ENCODE results near the gene RPS6KL1.

The RPS6KL1 gene

DNA sequence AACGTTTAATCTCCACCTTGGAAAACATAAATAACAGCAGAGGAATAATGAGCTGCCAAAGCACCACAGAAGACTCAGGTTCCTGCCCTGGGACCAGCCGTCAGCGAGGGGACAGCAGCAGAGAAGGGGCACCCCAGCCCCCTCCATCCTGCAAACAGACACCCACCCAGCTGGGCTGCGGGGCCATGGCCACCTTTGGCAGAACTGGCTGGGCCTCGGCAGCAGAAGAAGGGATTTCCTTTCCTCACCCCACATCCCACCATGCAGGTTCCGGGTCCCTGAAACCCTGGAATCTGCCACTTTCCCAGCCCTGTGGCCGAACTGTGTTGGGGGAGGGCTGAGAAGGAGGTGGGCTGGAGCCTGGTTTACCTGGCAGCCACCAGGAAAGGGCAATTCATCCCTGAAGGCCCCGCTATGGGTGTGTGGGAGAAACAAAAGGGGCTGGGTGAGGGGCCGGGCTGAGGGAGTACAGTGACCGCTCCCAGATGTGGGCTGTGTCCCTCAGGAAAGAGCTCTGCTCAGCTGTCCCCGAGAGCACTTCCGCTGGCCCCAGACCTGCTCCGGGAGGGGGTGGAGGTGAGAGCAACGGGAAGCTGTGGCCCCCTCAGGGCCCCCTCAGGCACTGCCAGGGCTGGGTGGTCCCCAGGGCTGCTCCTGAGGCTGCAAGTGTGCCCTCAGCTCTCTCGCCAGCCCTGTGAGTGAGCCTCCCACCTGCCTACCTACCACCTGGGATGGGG, 28.6 kb upstream of the RPS6KL1 start:
- TF ChIP-seq ELF4 (IDR thresholded peaks at IDR 0.05) (no peak), ZNF384 (IDR thresholded peaks at IDR 0.05) (no peak), TARDBP (IDR thresholded peaks at IDR 0.05) (no peak), BHLHE40 (IDR thresholded peaks at IDR 0.05; ENCODE audit: borderline replicate concordance) (no peak), SUZ12 (IDR thresholded peaks at IDR 0.05) (no peak), L3MBTL2 (conservative IDR thresholded peaks at IDR 0.05) (no peak), HDGF (IDR thresholded peaks at IDR 0.05; ENCODE audit: borderline replicate concordance) (no peak), FOXK2 (IDR thresholded peaks at IDR 0.05) (no peak), LEF1 (IDR thresholded peaks at IDR 0.05; ENCODE audit: borderline replicate concordance) (no peak)
- TF ChIP-seq, protein P1, sequence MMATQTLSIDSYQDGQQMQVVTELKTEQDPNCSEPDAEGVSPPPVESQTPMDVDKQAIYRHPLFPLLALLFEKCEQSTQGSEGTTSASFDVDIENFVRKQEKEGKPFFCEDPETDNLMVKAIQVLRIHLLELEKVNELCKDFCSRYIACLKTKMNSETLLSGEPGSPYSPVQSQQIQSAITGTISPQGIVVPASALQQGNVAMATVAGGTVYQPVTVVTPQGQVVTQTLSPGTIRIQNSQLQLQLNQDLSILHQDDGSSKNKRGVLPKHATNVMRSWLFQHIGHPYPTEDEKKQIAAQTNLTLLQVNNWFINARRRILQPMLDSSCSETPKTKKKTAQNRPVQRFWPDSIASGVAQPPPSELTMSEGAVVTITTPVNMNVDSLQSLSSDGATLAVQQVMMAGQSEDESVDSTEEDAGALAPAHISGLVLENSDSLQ (IDR thresholded peaks at IDR 0.05), result no peak
- POLR2A ChIA-PET, result interaction anchor here (0.6 to 1.4 kb wide), 5 partner anchors 20 to 111 kb away, joined by 3 to 4 read pairs (median 4); partner anchors contain the start of gene RPS6KL1
- CTCF ChIA-PET, result interaction anchor here (0.7 kb wide), 1 partner anchor 25 kb away, joined by 3 read pairs; no protein-coding TSS in a partner anchor
- DNase-seq (ENCODE audit: extremely low spot score), result no peak

DNA sequence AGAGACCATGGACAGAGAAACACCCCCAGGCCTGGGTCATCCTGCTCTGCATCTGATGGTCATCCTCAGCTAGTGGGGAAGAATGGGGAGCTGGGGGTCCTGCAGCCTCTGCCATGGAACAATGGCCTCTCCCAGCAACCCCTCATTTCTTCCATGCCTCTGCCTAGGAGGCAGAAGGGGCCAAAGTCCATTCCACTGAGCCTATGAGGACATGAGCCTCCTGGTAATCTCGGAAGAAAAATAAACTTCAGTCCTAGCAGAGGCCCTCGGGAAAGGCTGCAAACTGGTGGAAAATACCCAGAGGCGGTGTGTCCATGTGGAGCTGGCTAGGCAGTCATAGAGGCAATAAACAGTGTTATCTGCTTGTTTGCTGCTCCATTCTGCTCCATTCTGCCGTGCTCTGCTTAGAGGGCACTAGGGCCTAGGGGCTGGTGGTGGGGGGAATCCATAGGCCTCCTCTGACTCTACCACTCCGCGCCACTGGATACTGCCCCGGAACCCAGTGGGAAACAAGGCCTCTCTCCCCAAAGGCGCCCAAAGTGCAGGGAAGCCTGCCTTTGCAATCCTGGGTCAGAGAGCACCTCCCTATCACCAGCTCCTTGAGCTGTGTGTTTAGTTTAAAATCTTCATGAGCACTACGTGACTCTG, 27.9 kb upstream of the RPS6KL1 start:
- ChIA-PET CTCF (interaction anchor here (0.7 kb wide), 1 partner anchor 25 kb away, joined by 3 read pairs; no protein-coding TSS in a partner anchor), POLR2A (interaction anchor here (0.7 to 1.4 kb wide), 2 partner anchors 19 to 53 kb away, joined by 3 to 4 read pairs; no protein-coding TSS in a partner anchor)
- TF ChIP-seq CTBP1 (IDR thresholded peaks at IDR 0.05; ENCODE audit: borderline replicate concordance) (no peak), SUZ12 (IDR thresholded peaks at IDR 0.05) (no peak), HDGF (IDR thresholded peaks at IDR 0.05; ENCODE audit: borderline replicate concordance) (no peak), L3MBTL2 (conservative IDR thresholded peaks at IDR 0.05) (no peak), BHLHE40 (IDR thresholded peaks at IDR 0.05; ENCODE audit: borderline replicate concordance) (no peak), SP1 (IDR thresholded peaks at IDR 0.05) (no peak), LEF1 (IDR thresholded peaks at IDR 0.05; ENCODE audit: borderline replicate concordance) (no peak), FOXA1 (IDR thresholded peaks at IDR 0.05) (no peak), TARDBP (IDR thresholded peaks at IDR 0.05) (no peak), ELF4 (IDR thresholded peaks at IDR 0.05) (no peak), FOXK2 (IDR thresholded peaks at IDR 0.05) (no peak), FOXM1 (IDR thresholded peaks at IDR 0.05; ENCODE audit: borderline replicate concordance) (no peak), NFRKB (IDR thresholded peaks at IDR 0.05) (no peak), ZNF384 (IDR thresholded peaks at IDR 0.05) (no peak), ARNT (IDR thresholded peaks at IDR 0.05) (no peak)
- TF ChIP-seq, protein P1 (IDR thresholded peaks at IDR 0.05), result no peak
- DNase-seq (ENCODE audit: extremely low spot score), result peak; percentile 46

DNA sequence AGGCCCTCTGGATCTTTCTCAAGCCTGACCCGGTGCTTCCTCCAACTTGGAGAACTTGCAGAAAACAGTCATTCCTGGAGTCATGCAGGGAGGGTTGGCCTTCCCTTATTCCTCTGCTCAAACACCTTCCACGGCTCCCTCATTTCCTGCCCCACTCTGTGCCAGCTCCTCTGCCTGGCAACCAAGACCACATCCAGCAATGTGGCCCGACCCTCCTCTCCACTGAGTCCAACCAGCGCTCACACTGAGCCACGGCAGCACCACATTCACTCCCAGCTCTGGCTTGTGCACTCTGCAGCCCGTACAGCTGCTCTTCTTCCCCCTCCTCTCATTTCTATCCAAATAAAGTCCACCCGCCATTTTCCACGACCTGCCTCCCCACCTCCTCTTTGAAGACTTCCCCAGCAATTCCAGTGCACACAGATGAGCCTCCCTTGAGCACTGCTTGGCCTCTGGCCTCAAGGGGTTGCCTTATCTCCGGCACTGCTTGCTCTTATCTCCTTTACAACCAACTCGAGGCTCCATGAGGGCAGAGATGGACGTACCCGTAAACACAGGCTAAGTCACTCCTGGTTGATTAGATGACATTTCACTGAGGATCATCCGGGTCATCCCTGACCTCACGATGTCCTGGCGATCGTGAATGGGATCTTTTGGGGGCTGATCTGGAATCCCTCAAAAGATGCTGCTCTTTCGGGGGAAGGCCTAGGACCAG, 27.0 kb upstream of the RPS6KL1 start:
- ChIA-PET CTCF (interaction anchor here (0.9 kb wide), 1 partner anchor 138 kb away, joined by 3 read pairs; no protein-coding TSS in a partner anchor), POLR2A (no interaction called here)
- TF ChIP-seq FOXA1 (IDR thresholded peaks at IDR 0.05), result no peak
- no peak for TF ChIP-seq FOXM1 (IDR thresholded peaks at IDR 0.05; ENCODE audit: borderline replicate concordance)
- no peak for TF ChIP-seq ZNF384 (IDR thresholded peaks at IDR 0.05)
- TF ChIP-seq SP1 (IDR thresholded peaks at IDR 0.05), result no peak
- no peak for TF ChIP-seq SUZ12 (IDR thresholded peaks at IDR 0.05)
- no peak for DNase-seq (ENCODE audit: extremely low spot score)

DNA sequence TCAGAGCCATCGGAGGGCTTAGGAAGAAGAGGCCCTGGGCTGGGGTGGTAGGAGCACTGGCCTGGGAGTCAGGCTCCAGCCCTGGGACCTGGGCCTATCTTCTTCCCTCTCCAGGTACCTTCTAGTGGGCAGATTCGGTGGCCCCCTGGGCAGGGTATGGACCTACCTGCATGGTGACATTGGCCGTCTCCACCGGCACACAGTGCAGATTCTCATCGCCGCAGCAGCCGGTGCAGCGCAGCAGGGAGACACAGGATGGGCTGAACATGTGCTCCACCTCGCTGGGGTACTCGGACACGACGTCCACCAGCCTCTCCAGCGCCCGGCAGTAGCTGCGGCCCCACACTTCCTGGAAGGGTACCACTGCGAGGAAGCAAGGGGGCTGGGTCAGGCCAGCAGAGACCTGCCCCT, 26.1 kb upstream of the RPS6KL1 start:
- no peak for DNase-seq (ENCODE audit: extremely low spot score)
- ChIA-PET CTCF (interaction anchor here (0.6 to 0.9 kb wide), 2 partner anchors 139 to 175 kb away, joined by 3 to 4 read pairs; no protein-coding TSS in a partner anchor), POLR2A (no interaction called here)
- TF ChIP-seq SP1 (IDR thresholded peaks at IDR 0.05), result no peak
- TF ChIP-seq L3MBTL2 (conservative IDR thresholded peaks at IDR 0.05), result no peak
- TF ChIP-seq HDGF (IDR thresholded peaks at IDR 0.05; ENCODE audit: borderline replicate concordance), result no peak
- no peak for TF ChIP-seq ELF4 (IDR thresholded peaks at IDR 0.05)
- no peak for TF ChIP-seq LEF1 (IDR thresholded peaks at IDR 0.05; ENCODE audit: borderline replicate concordance)

DNA sequence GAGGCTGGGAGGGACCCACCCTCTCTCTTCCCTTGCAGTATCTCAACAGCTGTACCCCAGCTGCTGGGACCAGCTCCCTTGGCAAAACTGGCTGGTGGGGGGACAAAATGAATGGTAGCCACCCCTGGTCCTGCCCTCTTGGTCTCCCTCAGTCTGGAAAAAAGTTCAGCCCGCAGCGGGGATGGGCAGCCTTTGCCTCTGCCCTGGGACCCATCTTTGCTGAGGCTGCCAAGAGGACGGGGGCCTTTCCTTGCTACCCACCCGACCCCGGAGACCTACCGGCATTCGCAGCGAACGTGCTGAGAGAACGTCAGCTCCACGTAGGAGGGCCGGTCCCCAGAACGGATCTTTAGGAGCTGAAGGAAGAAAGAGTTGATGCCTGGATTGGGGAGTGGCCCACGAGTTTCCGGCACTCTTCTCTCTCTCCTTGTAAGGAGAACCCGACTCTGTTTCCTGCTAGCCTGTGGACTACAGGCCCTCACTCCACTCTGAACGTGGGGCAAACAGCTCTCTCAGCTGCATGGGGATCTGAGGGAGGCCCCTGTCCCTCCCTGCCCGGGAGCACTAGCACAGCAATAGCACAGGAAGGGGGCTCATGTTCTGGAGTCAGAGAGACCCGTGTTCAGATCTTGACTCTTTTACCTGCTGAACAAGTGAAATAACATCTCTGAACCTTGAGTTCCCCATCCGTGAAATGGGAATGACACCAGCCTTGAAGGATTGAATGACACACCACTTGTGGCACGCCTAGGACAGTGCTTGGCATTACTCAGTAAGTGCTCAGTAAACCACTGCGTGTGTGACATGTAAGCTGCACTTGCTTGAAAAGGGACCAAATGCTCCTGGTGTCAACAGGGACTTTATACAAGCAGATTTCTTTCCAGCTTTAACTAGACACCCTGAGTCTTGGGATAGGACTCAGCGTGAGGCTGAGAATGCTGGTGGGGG, 25.4 kb upstream of the RPS6KL1 start:
- no peak for DNase-seq (ENCODE audit: extremely low spot score)
- ChIA-PET CTCF (interaction anchor here (0.9 to 1.6 kb wide), 2 partner anchors 26 to 121 kb away, joined by 3 to 4 read pairs; partner anchors contain the start of genes RPS6KL1 and ZC2HC1C), POLR2A (interaction anchor here (0.7 kb wide), 1 partner anchor 17 kb away, joined by 3 read pairs; no protein-coding TSS in a partner anchor)
- TF ChIP-seq ZNF384 (IDR thresholded peaks at IDR 0.05) (no peak), CTBP1 (IDR thresholded peaks at IDR 0.05; ENCODE audit: borderline replicate concordance) (no peak), LEF1 (IDR thresholded peaks at IDR 0.05; ENCODE audit: borderline replicate concordance) (no peak), TARDBP (IDR thresholded peaks at IDR 0.05) (no peak), ARNT (IDR thresholded peaks at IDR 0.05) (no peak), ELF4 (IDR thresholded peaks at IDR 0.05) (no peak), FOXM1 (IDR thresholded peaks at IDR 0.05; ENCODE audit: borderline replicate concordance) (no peak), SP1 (IDR thresholded peaks at IDR 0.05) (no peak), FOXK2 (IDR thresholded peaks at IDR 0.05) (no peak), HDGF (IDR thresholded peaks at IDR 0.05; ENCODE audit: borderline replicate concordance) (no peak), SUZ12 (IDR thresholded peaks at IDR 0.05) (no peak), NFRKB (IDR thresholded peaks at IDR 0.05) (no peak), FOXA1 (IDR thresholded peaks at IDR 0.05) (no peak), L3MBTL2 (conservative IDR thresholded peaks at IDR 0.05) (no peak), BHLHE40 (IDR thresholded peaks at IDR 0.05; ENCODE audit: borderline replicate concordance) (no peak)
- TF ChIP-seq, protein P1 (IDR thresholded peaks at IDR 0.05), result no peak
